ENCODE data around the gene INPP4A.

INPP4A gene

GRCh38 chr2:98502556-98503335, 58.1 kb downstream of the INPP4A start:
- Histone ChIP-seq H3K9ac (ENCODE audit: low read length) (no peak overlapping the region), H3K9me3 (ENCODE audit: insufficient read depth, low read length) (no peaks in the 10 kb centered on the region), H3K27ac (ENCODE audit: low read length) (no peak overlapping the region), H4K20me1 (ENCODE audit: insufficient read depth, low read length) (0 out of 2 replicates have a peak, but pooled peaks cover 3% of the 10 kb centered on the region), H3K36me3 (replicated peaks; ENCODE audit: low read depth, low read length) (no peaks in the 10 kb centered on the region), H2AFZ (ENCODE audit: low read depth, low read length) (no peak overlapping the region), H3K4me2 (ENCODE audit: low read length) (no peak overlapping the region), H3K27me3 (ENCODE audit: low read depth, low read length) (no peaks in the 10 kb centered on the region), H3K4me1 (ENCODE audit: low read length) (peaks cover 3% of the 10 kb centered on the region), H3K79me2 (ENCODE audit: low read length) (no peaks in the 10 kb centered on the region), H3K4me3 (ENCODE audit: low read length) (no peak overlapping the region)
- no peak for TF ChIP-seq CTCF (IDR thresholded peaks at IDR 0.05; ENCODE audit: low read depth, low read length)

GRCh38 chr2:98503481-98504105, 58.9 kb downstream of the INPP4A start:
- Histone ChIP-seq H3K27me3 (ENCODE audit: low read depth, low read length) (no peaks in the 10 kb centered on the region), H3K9ac (ENCODE audit: low read length) (no peak overlapping the region), H3K4me3 (ENCODE audit: low read length) (no peak overlapping the region), H3K79me2 (ENCODE audit: low read length) (no peaks in the 10 kb centered on the region), H2AFZ (ENCODE audit: low read depth, low read length) (no peak overlapping the region), H3K27ac (ENCODE audit: low read length) (no peak overlapping the region), H3K9me3 (ENCODE audit: insufficient read depth, low read length) (no peaks in the 10 kb centered on the region), H3K36me3 (replicated peaks; ENCODE audit: low read depth, low read length) (no peaks in the 10 kb centered on the region), H4K20me1 (ENCODE audit: insufficient read depth, low read length) (0 out of 2 replicates have a peak, but pooled peaks cover 3% of the 10 kb centered on the region), H3K4me2 (ENCODE audit: low read length) (no peak overlapping the region), H3K4me1 (ENCODE audit: low read length) (peaks cover 9% of the 10 kb centered on the region)
- TF ChIP-seq CTCF (IDR thresholded peaks at IDR 0.05; ENCODE audit: low read depth, low read length) (no peak), EZH2phosphoT487 (IDR thresholded peaks at IDR 0.05; ENCODE audit: low read depth) (no peak)

GRCh38 chr2:98504381-98505109, 59.9 kb downstream of the INPP4A start:
- no peak overlapping the region for H3K4me2 ChIP-seq (ENCODE audit: low read length)
- H3K9me3 ChIP-seq (ENCODE audit: insufficient read depth, low read length) = no peaks in the 10 kb centered on the region
- TF ChIP-seq EZH2phosphoT487 (IDR thresholded peaks at IDR 0.05; ENCODE audit: low read depth) (no peak), CTCF (IDR thresholded peaks at IDR 0.05; ENCODE audit: low read depth, low read length) (no peak)
- peaks cover 9% of the 10 kb centered on the region for H3K4me1 ChIP-seq (ENCODE audit: low read length)
- H3K27ac ChIP-seq (ENCODE audit: low read length) = no peak overlapping the region
- no peaks in the 10 kb centered on the region for H3K27me3 ChIP-seq (ENCODE audit: low read depth, low read length)
- no peak overlapping the region for H2AFZ ChIP-seq (ENCODE audit: low read depth, low read length)
- H3K36me3 ChIP-seq (replicated peaks; ENCODE audit: low read depth, low read length) = no peaks in the 10 kb centered on the region
- no peak overlapping the region for H3K4me3 ChIP-seq (ENCODE audit: low read length)
- H3K9ac ChIP-seq (ENCODE audit: low read length) = no peak overlapping the region
- no peaks in the 10 kb centered on the region for H3K79me2 ChIP-seq (ENCODE audit: low read length)
- H4K20me1 ChIP-seq (ENCODE audit: insufficient read depth, low read length) = 0 out of 2 replicates have a peak, but pooled peaks cover 3% of the 10 kb centered on the region

- Histone ChIP-seq H3K27me3 (ENCODE audit: low read depth, low read length) (no peaks in the 10 kb centered on the region), H3K36me3 (replicated peaks; ENCODE audit: low read depth, low read length) (no peaks in the 10 kb centered on the region), H3K9ac (ENCODE audit: low read length) (no peak overlapping the region), H3K9me3 (ENCODE audit: insufficient read depth, low read length) (no peaks in the 10 kb centered on the region), H3K4me1 (ENCODE audit: low read length) (peaks cover 9% of the 10 kb centered on the region), H4K20me1 (ENCODE audit: insufficient read depth, low read length) (0 out of 2 replicates have a peak, but pooled peaks cover 3% of the 10 kb centered on the region), H3K4me2 (ENCODE audit: low read length) (no peak overlapping the region), H3K4me3 (ENCODE audit: low read length) (no peak overlapping the region), H3K27ac (ENCODE audit: low read length) (no peak overlapping the region), H2AFZ (ENCODE audit: low read depth, low read length) (no peak overlapping the region), H3K79me2 (ENCODE audit: low read length) (no peaks in the 10 kb centered on the region)
- TF ChIP-seq EZH2phosphoT487 (IDR thresholded peaks at IDR 0.05; ENCODE audit: low read depth) (no peak), CTCF (IDR thresholded peaks at IDR 0.05; ENCODE audit: low read depth, low read length) (no peak)
These were observed 60.7 kb downstream of the INPP4A start for GRCh38 chr2:98505311-98505808.

Measured in OCI-LY3 (cell line).